Activated B cell treated with CpG ODN at 0.5 μM for 24 hours (primary cell): ENCODE results near the gene CREB3L2. TPM values are rescaled to one million over a fixed set of nuclear protein-coding genes. Genes with fewer than 3 reads are reported as not detected.

Experiments used
- ATAC-seq: fragments of 200-7000 bp; cut with Tn5 transposase; one replicate; pipeline ENCODE4 v1.10.0; 2021; ENCODE audit warnings: low read depth, mild to moderate bottlenecking, moderate library complexity
- CTCF ChIA-PET: fragments of 350-600 bp; sonication (Branson Sonifier 250); formaldehyde crosslinking; loops from one replicate; lab custom pipeline; 2021; ENCODE audit warnings: antibody characterized with exemption; lab: Charles Lee
- POLR2A ChIA-PET: fragments of 350-600 bp; sonication (Branson Sonifier 250); formaldehyde crosslinking; loops from one replicate; lab custom pipeline; 2021; ENCODE audit warnings: antibody characterized with exemption; lab: Charles Lee
- DNase-seq: peaks from one replicate; pipeline ENCODE4 v3.0.0; 2022
- H3K27ac Mint-ChIP-seq: one replicate; pipeline ENCODE4 v1.8.0; 2020; ENCODE audit warnings: mixed read lengths
- H3K27me3 Mint-ChIP-seq: one replicate; pipeline ENCODE4 v1.8.0; 2021; ENCODE audit warnings: mixed read lengths
- H3K36me3 Mint-ChIP-seq: one replicate; pipeline ENCODE4 v1.8.0; 2021; ENCODE audit warnings: low read depth, mixed read lengths
- H3K4me1 Mint-ChIP-seq: one replicate; pipeline ENCODE4 v1.8.0; 2021; ENCODE audit warnings: mixed read lengths
- H3K4me3 Mint-ChIP-seq: one replicate; pipeline ENCODE4 v1.8.0; 2020; ENCODE audit warnings: mild to moderate bottlenecking, mixed read lengths
- H3K9me3 Mint-ChIP-seq: one replicate; pipeline ENCODE4 v1.8.0; 2020; ENCODE audit warnings: mixed read lengths
- CTCF ChIP-seq: fragments of 200-600 bp; IDR thresholded peaks from one replicate; pipeline ENCODE4 v1.8.0; 2022; ENCODE audit warnings: antibody characterized with exemption, mild to moderate bottlenecking
- intact Hi-C: fragments of 100-400 bp; cut with micrococcal nuclease; formaldehyde crosslinking; loops from one replicate; pipeline ENCODE4 v1.15.1; 2024
- total RNA-seq: library from RNA; stranded (reverse); gene quantifications from 2 replicates; pipeline ENCODE4 v1.2.3, GENCODE V29; 2022

Gene CREB3L2
- total RNA-seq, 1 donor from 2014 or later, result 21.7 TPM

DNA sequence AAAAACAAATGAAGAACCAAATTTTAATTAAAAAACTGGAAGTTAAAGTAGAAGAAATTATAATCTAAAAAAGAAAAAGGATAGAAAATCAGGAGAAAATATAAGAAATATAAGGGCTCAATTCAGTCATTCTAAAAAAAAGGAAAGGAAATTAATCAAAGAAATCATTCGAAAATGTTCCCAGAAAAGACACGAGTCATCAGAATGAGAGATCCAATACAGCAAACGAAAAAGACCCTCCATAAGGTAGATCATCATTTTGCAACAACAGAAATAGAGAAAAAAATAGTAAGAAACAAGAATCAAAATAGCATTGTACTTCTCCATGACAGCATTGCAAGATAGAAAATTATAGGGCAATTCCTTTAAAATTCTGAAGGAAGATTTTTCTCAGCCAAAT, 132.6 kb downstream of the CREB3L2 start:
- H3K36me3 Mint-ChIP-seq, result peaks cover 36% of the 10 kb centered on the region
- TF ChIP-seq CTCF, result no peak

GRCh38 chr7:137867289-137867688, 134.6 kb downstream of the CREB3L2 start:
- ChIA-PET POLR2A (no interaction called here), CTCF (no interaction called here)
- Mint-ChIP-seq H3K27me3 (no peaks in the 10 kb centered on the region), H3K36me3 (peaks cover 29% of the 10 kb centered on the region), H3K4me1 (no peaks in the 10 kb centered on the region), H3K9me3 (peaks cover 13% of the 10 kb centered on the region), H3K4me3 (no peak overlapping the region), H3K27ac (no peak overlapping the region)
- DNase-seq, result no peak
- TF ChIP-seq CTCF, result no peak
- no peak for ATAC-seq
- intact Hi-C loops, result no loop called here

More for the DNA sequence above, 132.6 kb downstream of the CREB3L2 start:
- ATAC-seq, result no peak
- CTCF ChIA-PET, result no interaction called here
- Mint-ChIP-seq H3K27ac (no peak overlapping the region), H3K4me3 (no peak overlapping the region), H3K27me3 (no peaks in the 10 kb centered on the region), H3K9me3 (peaks cover 13% of the 10 kb centered on the region), H3K4me1 (no peaks in the 10 kb centered on the region)
- intact Hi-C loops, result no loop called here
- POLR2A ChIA-PET, result no interaction called here
- DNase-seq, result no peak

DNA sequence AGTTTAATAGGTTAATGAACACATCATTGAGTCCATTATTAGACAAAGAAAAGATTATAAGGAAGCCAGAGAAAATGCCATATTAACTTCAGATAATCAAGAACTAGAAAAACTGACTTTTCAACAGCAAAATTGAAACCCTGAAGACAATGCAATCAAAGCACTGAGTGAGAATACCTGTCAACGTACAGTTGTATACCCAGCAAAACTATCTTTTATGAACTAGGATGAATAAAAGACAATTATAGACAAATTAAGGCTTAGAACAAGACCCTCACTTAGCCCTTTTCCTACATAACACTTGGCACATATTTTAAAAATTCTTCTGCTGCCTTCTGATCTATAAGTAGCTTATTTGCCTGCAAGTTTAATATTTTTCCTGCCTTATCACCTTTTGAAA, 136.1 kb downstream of the CREB3L2 start:
- Mint-ChIP-seq H3K27ac (no peak overlapping the region), H3K4me3 (no peak overlapping the region), H3K4me1 (no peaks in the 10 kb centered on the region), H3K9me3 (peaks cover 13% of the 10 kb centered on the region), H3K27me3 (no peaks in the 10 kb centered on the region), H3K36me3 (peaks cover 29% of the 10 kb centered on the region)
- intact Hi-C loops, result no loop called here
- ATAC-seq (no peak), DNase-seq (no peak)
- ChIA-PET CTCF (no interaction called here), POLR2A (no interaction called here)
- no peak for TF ChIP-seq CTCF

GRCh38 chr7:137862964-137863363, 138.9 kb downstream of the CREB3L2 start:
- Mint-ChIP-seq H3K4me3 (no peak overlapping the region), H3K36me3 (peaks cover 23% of the 10 kb centered on the region), H3K9me3 (peaks cover 13% of the 10 kb centered on the region), H3K27me3 (no peaks in the 10 kb centered on the region), H3K27ac (no peak overlapping the region), H3K4me1 (no peaks in the 10 kb centered on the region)
- TF ChIP-seq CTCF, result no peak
- ATAC-seq (no peak), DNase-seq (no peak)
- POLR2A ChIA-PET, result no interaction called here
- intact Hi-C loops, result no loop called here
- CTCF ChIA-PET, result no interaction called here

DNA sequence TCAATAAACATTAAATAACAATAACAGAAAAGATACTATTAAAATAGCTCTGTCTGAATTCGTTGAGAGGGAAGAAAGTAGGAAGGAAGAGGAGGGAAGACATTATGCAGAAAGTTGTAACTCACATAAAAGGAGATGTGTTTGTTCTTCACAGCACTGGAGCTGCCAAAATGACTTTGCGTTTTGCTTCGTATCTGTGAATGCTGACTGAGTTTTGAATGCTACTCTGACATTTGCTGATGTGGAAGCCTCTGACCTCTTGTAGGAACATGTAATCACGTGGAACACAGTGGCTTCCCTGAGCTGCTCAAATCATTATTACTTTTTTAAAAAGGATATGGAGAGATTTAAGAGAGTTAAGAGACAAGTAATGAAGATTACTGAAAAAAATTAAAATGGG, 139.5 kb downstream of the CREB3L2 start:
- peaks cover 13% of the 10 kb centered on the region for H3K9me3 Mint-ChIP-seq
- no peak overlapping the region for H3K4me3 Mint-ChIP-seq
- H3K27me3 Mint-ChIP-seq, result no peaks in the 10 kb centered on the region
- ATAC-seq (no peak), DNase-seq (no peak)
- ChIA-PET CTCF (no interaction called here), POLR2A (no interaction called here)
- TF ChIP-seq CTCF, result no peak
- no peaks in the 10 kb centered on the region for H3K4me1 Mint-ChIP-seq
- intact Hi-C loops, result no loop called here
- H3K36me3 Mint-ChIP-seq, result peaks cover 16% of the 10 kb centered on the region
- H3K27ac Mint-ChIP-seq, result no peak overlapping the region
